Fibroblast of lung (primary cell): ENCODE results near the gene SLC24A4.

Experiments used
- CTCF ChIP-seq, 2 donors: IDR thresholded peaks in 1 of 2; conservative IDR thresholded peaks in 1 of 2; 1 replicate in 1 of 2; 2 replicates in 1 of 2; pipeline ENCODE4 v1.5.1; 2011 to 2012; ENCODE audit warnings: low read length in 2 of 2, control low read depth in 1 of 2, inconsistent platforms in 1 of 2, low read depth in 1 of 2, mild to moderate bottlenecking in 1 of 2
- EZH2 ChIP-seq: IDR thresholded peaks from 2 replicates; pipeline ENCODE4 v1.5.1; 2012; ENCODE audit warnings: low read length, control low read depth, mild to moderate bottlenecking; ENCODE audit errors: missing control alignments

- TF ChIP-seq CTCF (conservative IDR thresholded peaks at IDR 0.05 in 1 of 2, IDR thresholded peaks at IDR 0.05 in 1 of 2; ENCODE audit: low read depth in 1 of 2, low read length in 2 of 2) (no peak), EZH2 (no peak)
Measured at GRCh38 chr14:92404018-92404417, 81.1 kb downstream of the SLC24A4 start.
